Cerebellar nuclear complex (tissue), 1 donor: ENCODE data around the gene MAP6.

Experiments used
- DNase-seq, 2 experiments: peaks; one replicate each; lab custom pipeline; 2025; lab: John Stamatoyannopoulos, UW

The MAP6 gene

GRCh38 chr11:75549370-75549958, 119.4 kb downstream of the MAP6 start:
- DNase-seq = no peak

GRCh38 chr11:75548595-75549272, 120.1 kb downstream of the MAP6 start:
- DNase-seq = no peak

- peak in 1 of 2 experiments; percentile 30 for DNase-seq
Measured at GRCh38 chr11:75547617-75548058, 121.2 kb downstream of the MAP6 start.

- DNase-seq = no peak
Measured at GRCh38 chr11:75547177-75547576, 121.7 kb downstream of the MAP6 start.

GRCh38 chr11:75543806-75544205, 125.0 kb downstream of the MAP6 start:
- DNase-seq = no peak

GRCh38 chr11:75542088-75542438, 126.8 kb downstream of the MAP6 start:
- DNase-seq = no peak

GRCh38 chr11:75541193-75542087, 127.4 kb downstream of the MAP6 start:
- DNase-seq = no peak

- DNase-seq = no peak
Measured at GRCh38 chr11:75539459-75540334, 129.1 kb downstream of the MAP6 start.

- no peak for DNase-seq
Measured at GRCh38 chr11:75538150-75538942, 130.5 kb downstream of the MAP6 start.

- DNase-seq = no peak
Measured at GRCh38 chr11:75537740-75538139, 131.1 kb downstream of the MAP6 start.
